PC-3 (cell line): ENCODE data around the gene HOXB7.

ENCODE experiments used
- CTCF ChIP-seq: fragments of 300-600 bp; sonication (generic); conservative IDR thresholded peaks from 2 replicates; pipeline ENCODE4 v1.5.1; 2017; ENCODE audit warnings: antibody characterized with exemption, low read depth, mild to moderate bottlenecking, low read length
- EZH2phosphoT487 ChIP-seq: fragments of 300-600 bp; sonication (generic); IDR thresholded peaks from 2 replicates; pipeline ENCODE4 v1.6.1; 2018; ENCODE audit warnings: mild to moderate bottlenecking, antibody characterized with exemption, low read length, borderline replicate concordance

- TF ChIP-seq CTCF (no peak), EZH2phosphoT487 (no peak)
Measured at GRCh38 chr17:48642843-48643696, 32.3 kb upstream of the HOXB7 start.
